Heart left ventricle (tissue), 16 donors: ENCODE data around the gene FAM53A. TPM values are rescaled to one million over a fixed set of nuclear protein-coding genes. Genes with fewer than 3 reads are reported as not detected.
"Not testable (repeated sequence)": the region's sequence is repeated elsewhere in the genome, so short reads cannot be mapped to it uniquely, and the experiment has no call there.

ENCODE experiments used
- ATAC-seq, 4 donors: fragments of 200-7000 bp; cut with Tn5 transposase; one replicate each; pipeline ENCODE4 v1.9.1; 2020 to 2022; ENCODE audit warnings: moderate library complexity in 4 of 4, mild to moderate bottlenecking in 3 of 4, moderate number of reproducible peaks in 1 of 4
- DNase-seq, 5 donors: peaks; one replicate each; pipeline ENCODE4 v3.0.0-alpha.2; 2020
- H3K27ac ChIP-seq, 12 donors: fragments of 200-600 bp; sonication (generic) in 4 of 12; one replicate each; pipeline versions ENCODE4 v1.5.0 to v1.8.0; 2016 to 2022; ENCODE audit warnings: mild to moderate bottlenecking in 2 of 12
- H3K27me3 ChIP-seq, 9 donors: fragments of 200-600 bp; sonication (generic) in 2 of 9; one replicate each; pipeline versions ENCODE4 v1.5.1 to v1.8.0; 2016 to 2022; ENCODE audit warnings: mild to moderate bottlenecking in 3 of 9
- H3K36me3 ChIP-seq, 9 donors: fragments of 200-600 bp; sonication (generic) in 2 of 9; one replicate each; pipeline versions ENCODE4 v1.5.0 to v1.8.0; 2018 to 2022; ENCODE audit warnings: mild to moderate bottlenecking in 2 of 9
- H3K4me1 ChIP-seq, 12 donors: fragments of 200-600 bp; sonication (generic) in 4 of 12; one replicate each; pipeline versions ENCODE4 v1.5.0 to v1.8.0; 2016 to 2022; ENCODE audit warnings: mild to moderate bottlenecking in 3 of 12
- H3K4me3 ChIP-seq, 12 donors: fragments of 200-600 bp; sonication (generic) in 4 of 12; one replicate each; pipeline versions ENCODE4 v1.5.0 to v1.8.0; 2017 to 2022; ENCODE audit warnings: mild to moderate bottlenecking in 9 of 12, moderate library complexity in 4 of 12
- H3K9me3 ChIP-seq, 12 donors: fragments of 200-600 bp; sonication (generic) in 4 of 12; one replicate each; pipeline versions ENCODE4 v1.5.0 to v1.8.0; 2016 to 2022; ENCODE audit warnings: mild to moderate bottlenecking in 1 of 12
- POLR2A ChIP-seq, 2 donors: fragments of 450-650 bp; IDR thresholded peaks; one replicate each; pipeline ENCODE4 v1.6.1; 2017; ENCODE audit warnings: antibody characterized with exemption in 2 of 2, mild to moderate bottlenecking in 2 of 2, moderate library complexity in 2 of 2
- WGBS, 4 donors: extraction: QIAGEN DNeasy Blood & Tissue Kit in 2 of 4; methylation state at CpG; one replicate each; pipeline versions ENCODE4 v1.1.5 to v1.1.7; 2013 to 2018; 5-methylcytosine and 5-hydroxymethylcytosine counted together
- intact Hi-C, 10 donors: fragments of 100-400 bp; cut with DNase I; formaldehyde crosslinking; loops; one replicate each; pipeline versions ENCODE4 v1.11.1 to v1.14.2; 2022
- polyA plus RNA-seq, 2 donors: library from polyadenylated mRNA; stranded (reverse); fragments of 200-250 nt; gene quantifications; one replicate each; pipeline ENCODE4 v1.2.3, GENCODE V29; 2013
- total RNA-seq, 9 donors: library from RNA; depleted of rRNA in 2 of 9; stranded (reverse); fragments of >200 nt in 2 of 9; fragmentation: NEBNext Ultra II Directional in 3 of 9; extraction: Animal tissue kit (Norgen Biotek cat#: 25700) in 3 of 9; gene quantifications; one replicate each; pipeline versions ENCODE4 v1.1.0 to v1.2.4, GENCODE V29; 2016 to 2023
- TF ChIP-seq, protein P1 (sequence below), 12 donors: fragments of 200-600 bp; sonication (generic) in 4 of 12; IDR thresholded peaks; one replicate each; pipeline versions ENCODE4 v1.5.0 to v1.8.0; 2018 to 2022; ENCODE audit warnings: antibody characterized with exemption in 12 of 12, mild to moderate bottlenecking in 5 of 12
- donor health status: ischemic (EF 13 %, LVEDD 7.1; RV severe dilation, severe dysfunction).
- donor health status: healthy with polysubstance abuse.
- donor health status: DM: no; HTN: yes; CAD: no.
- donor health status: DM: no; HTN: no; CAD: no.
- donor health status: ischemic (EF 25% LVEDD 6.9; RV normal size, moderate dysfunction).
- donor health status: ischemic (EF 25% LVEDD 5.7; RV mildly dilated, moderate dysfunction).
- donor health status: healthy.
- donor health status: DM: yes; HTN: yes; CAD: no.
- donor health status: ischemic (EF 35%, LVEDD 5.7; RV mildly dilated, moderate dysfunction).
- donor health status: nonischemic (EF 11% LVEDD 7.7; RV severe dilation, severe dysfunction).
- donor health status: DM: yes; HTN: yes; CAD: no.
- donor health status: PGD.
- donor health status: ischemic (EF 29% LVEDD 5.4; RV normal size, mild dysfunction).
- donor health status: nonischemic (EF 23%, LVEDD 6.1; RV moderate dilation, normal function).

FAM53A gene
- total and polyA plus RNA-seq, 11 donors: 0.42 to 2.3 (median 0.99) TPM

DNA sequence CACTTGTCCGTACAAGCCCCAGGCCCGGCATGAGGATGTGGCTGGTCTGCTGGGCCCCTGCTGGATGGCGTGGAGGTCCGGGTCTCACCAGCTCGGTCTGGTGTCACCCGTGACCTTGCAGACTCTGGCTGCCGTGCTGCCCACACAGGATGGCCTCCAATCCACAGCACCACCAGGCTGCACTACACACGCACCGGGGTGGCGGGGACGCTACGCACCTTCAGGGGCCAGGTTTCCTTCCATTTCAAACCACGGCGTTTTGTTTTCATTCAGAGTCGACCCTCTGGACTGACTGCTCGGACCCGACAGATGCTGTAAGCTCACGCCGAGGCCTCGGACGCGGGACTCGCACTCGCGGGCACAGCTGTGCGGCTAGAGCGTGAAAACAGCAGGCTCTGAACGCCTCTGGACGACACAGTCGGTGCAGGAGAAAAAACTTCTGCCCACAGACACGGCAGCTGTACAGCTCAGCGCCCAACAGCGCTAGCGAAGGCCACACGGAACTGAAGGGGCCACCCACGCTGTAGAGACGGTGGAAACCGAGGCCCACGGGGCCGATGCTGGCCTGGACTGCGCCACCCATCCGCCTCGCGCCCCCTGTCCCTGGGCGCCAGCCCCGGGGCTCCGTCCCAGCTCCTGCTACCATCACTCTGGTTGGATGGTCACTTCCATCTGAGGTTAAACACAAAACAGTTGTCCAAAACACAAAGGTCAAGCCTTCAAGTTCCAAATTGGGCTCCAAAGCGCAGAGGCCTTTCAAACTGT is 40.0 kb downstream of the FAM53A start:
- TF ChIP-seq, protein P1, sequence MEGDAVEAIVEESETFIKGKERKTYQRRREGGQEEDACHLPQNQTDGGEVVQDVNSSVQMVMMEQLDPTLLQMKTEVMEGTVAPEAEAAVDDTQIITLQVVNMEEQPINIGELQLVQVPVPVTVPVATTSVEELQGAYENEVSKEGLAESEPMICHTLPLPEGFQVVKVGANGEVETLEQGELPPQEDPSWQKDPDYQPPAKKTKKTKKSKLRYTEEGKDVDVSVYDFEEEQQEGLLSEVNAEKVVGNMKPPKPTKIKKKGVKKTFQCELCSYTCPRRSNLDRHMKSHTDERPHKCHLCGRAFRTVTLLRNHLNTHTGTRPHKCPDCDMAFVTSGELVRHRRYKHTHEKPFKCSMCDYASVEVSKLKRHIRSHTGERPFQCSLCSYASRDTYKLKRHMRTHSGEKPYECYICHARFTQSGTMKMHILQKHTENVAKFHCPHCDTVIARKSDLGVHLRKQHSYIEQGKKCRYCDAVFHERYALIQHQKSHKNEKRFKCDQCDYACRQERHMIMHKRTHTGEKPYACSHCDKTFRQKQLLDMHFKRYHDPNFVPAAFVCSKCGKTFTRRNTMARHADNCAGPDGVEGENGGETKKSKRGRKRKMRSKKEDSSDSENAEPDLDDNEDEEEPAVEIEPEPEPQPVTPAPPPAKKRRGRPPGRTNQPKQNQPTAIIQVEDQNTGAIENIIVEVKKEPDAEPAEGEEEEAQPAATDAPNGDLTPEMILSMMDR (IDR thresholded peaks at IDR 0.05): no peak
- no peak for TF ChIP-seq POLR2A (IDR thresholded peaks at IDR 0.05)
- no peak for ATAC-seq
- peak overlapping the region in 7 of 12 donors; percentile 15 to 85 (median 43) for H3K27ac ChIP-seq

DNA sequence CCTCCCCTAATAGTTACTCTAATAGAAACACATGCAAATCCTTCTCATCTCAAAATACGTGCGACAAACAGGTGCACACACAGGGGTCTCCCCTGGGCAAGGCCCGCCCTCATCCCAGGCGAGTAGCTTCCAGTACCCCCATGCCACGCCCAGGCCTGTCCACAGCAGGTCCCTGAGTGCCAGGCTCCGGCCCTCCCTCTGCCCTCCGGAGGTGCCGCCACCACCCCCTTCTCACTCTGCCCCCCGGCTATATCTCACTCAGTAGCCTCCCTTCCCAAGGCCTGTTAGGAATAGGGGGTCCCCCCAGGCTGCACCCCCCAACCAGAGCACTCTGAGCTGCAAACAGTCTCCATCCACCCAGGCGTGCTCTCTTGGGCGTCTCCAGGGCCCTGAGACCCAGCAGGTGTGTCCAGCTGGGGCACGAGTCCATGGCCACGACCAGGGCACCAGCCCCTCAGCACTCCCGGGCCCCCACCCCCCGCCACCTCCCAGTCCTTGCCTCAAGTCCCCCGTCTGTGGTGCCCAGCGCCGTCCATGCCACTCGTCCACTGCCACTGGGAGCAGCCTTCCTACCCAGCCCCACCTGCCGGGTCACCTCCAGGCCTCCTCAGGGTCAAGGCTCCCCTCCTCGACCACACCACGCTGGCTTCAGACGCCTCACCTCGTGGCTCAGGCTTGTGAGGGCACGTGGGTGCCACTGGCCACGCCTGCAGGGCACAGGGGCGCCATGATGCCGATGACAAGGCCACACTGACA is 41.7 kb downstream of the FAM53A start:
- Histone ChIP-seq H3K36me3 (no peaks in the 10 kb centered on the region), H3K27me3 (no peaks in the 10 kb centered on the region), H3K27ac (no peak overlapping the region), H3K4me1 (peaks cover 0 to 12% (median 1%) of the 10 kb centered on the region in 12 donors), H3K9me3 (no peaks in the 10 kb centered on the region), H3K4me3 (no peak overlapping the region)
- TF ChIP-seq, protein P1 (IDR thresholded peaks at IDR 0.05): no peak
- no peak for TF ChIP-seq POLR2A (IDR thresholded peaks at IDR 0.05)
- DNase-seq: peak in 1 of 5 donors; percentile 24
- WGBS, 4 donors: 92 to 97% (median 93%) methylated on average over 28 of the region's 28 CpGs
- ATAC-seq: no peak
- intact Hi-C loops: no loop called here

More for the DNA sequence above, 40.0 kb downstream of the FAM53A start:
- DNase-seq: no peak
- H3K4me1 ChIP-seq: peaks cover 0 to 12% (median 1%) of the 10 kb centered on the region in 12 donors
- intact Hi-C loops: no loop called here
- H3K36me3 ChIP-seq: no peaks in the 10 kb centered on the region
- H3K4me3 ChIP-seq: no peak overlapping the region
- H3K9me3 ChIP-seq: no peaks in the 10 kb centered on the region
- WGBS, 4 donors: 93 to 96% (median 95%) methylated on average over 28 to 48 of the region's 48 CpGs
- H3K27me3 ChIP-seq: no peaks in the 10 kb centered on the region

DNA sequence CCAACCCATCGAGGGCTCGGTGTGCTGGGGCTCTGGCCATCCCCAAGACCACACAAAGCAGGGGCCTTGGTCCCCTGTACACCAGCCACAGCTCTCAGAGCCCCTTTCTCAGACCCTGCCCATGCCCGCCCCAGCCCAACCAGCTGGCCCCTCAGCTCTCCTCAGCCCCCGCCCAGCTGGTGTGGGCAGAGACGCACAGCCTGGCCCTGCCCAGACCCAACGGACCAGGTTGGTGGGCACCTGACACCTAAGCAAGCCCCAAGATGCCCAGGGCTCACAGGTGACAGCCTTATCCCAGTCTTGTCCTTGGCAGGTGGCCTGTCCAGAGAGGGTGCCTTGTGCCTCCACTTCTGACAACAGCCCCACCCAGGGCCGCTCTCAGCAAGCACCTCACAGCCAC is 42.4 kb downstream of the FAM53A start:
- ATAC-seq (no peak), DNase-seq (peak in 1 of 5 donors; percentile 18)
- no peak overlapping the region for H3K27ac ChIP-seq
- no peaks in the 10 kb centered on the region for H3K27me3 ChIP-seq
- H3K4me3 ChIP-seq: no peak overlapping the region
- no peak for TF ChIP-seq POLR2A (IDR thresholded peaks at IDR 0.05)
- TF ChIP-seq, protein P1 (IDR thresholded peaks at IDR 0.05): no peak
- WGBS, 4 donors: 88 to 94% (median 91%) methylated on average over 7 of the region's 7 CpGs
- H3K9me3 ChIP-seq: no peaks in the 10 kb centered on the region
- intact Hi-C loops: no loop called here
- peaks cover 0 to 12% (median 1%) of the 10 kb centered on the region in 12 donors for H3K4me1 ChIP-seq
- H3K36me3 ChIP-seq: no peaks in the 10 kb centered on the region

DNA sequence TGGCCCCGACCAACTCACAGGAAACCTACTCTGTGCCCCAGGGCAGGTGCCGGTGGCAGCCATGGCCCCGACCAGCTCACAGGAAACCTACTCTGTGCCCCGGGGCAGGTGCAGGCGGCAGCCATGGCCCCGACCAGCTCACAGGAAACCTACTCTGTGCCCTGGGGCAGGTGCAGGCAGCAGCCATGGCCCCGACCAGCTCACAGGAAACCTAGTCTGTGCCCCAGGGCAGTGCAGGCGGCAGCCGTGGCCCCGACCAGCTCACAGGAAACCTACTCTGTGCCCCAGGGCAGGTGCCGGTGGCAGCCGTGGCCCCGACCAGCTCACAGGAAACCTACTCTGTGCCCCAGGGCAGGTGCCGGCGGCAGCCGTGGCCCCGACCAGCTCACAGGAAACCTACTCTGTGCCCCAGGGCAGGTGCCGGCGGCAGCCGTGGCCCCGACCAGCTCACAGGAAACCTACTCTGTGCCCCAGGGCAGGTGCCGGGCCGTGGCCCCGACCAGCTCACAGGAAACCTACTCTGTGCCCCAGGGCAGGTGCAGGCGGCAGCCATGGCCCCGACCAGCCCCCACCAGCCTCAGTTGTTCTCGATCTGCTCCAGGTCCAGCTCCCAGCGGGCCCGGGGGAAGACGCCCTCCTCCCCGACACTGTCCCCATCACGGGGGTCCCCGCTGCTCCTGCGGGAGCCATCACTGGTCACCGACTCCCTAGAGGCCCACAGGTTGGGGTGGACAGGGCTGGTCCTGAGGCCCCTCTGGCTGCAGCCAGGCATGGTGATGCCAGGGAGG is 43.2 kb downstream of the FAM53A start:
- H3K9me3 ChIP-seq, H3K36me3 ChIP-seq, H3K27me3 ChIP-seq, H3K27ac ChIP-seq, ATAC-seq, intact Hi-C loops, H3K4me3 ChIP-seq: not testable (repeated sequence)
- H3K4me1 ChIP-seq: peaks cover 0 to 12% (median 1%) of the 10 kb centered on the region in 12 donors
- DNase-seq: peak in 2 of 5 donors; percentile 18 to 40
- 94 to 97% (median 94%) methylated on average over 12 to 35 of the region's 35 CpGs for WGBS, 4 donors
